CD4-positive, alpha-beta T cell treated with Interferon gamma for 1 hour (primary cell): ENCODE results near the gene HES3.
A peak's percentile ranks its signal among the peaks of the same experiment; 100 is the strongest.

ENCODE experiments used
- DNase-seq: peaks from one replicate; pipeline ENCODE4 v3.0.0-alpha.2; 2020

The HES3 gene

GRCh38 chr1:6246497-6247467 is 2.8 kb downstream of the HES3 start:
- peak; percentile 71 for DNase-seq

DNA sequence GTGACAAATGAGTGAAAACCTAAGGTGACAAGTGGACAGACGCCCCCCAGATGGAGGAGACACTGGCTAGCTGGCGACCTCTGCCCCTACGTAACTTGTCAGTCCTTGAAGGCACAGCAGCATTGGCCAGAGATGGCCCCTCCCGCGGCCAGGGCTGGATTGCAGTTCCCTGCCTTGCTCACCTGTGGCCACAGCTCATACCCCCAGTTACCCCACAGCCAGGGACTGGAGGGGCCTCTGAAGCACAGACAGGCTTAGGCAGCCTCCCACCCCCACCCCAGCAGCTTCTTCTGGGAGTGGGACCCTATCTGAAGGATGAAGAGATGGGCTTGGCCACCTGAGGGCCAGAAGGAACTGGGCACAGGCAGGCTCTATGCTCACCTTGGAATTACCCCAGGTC is 3.7 kb downstream of the HES3 start:
- DNase-seq, result no peak

- DNase-seq, result no peak
These were observed 4.3 kb downstream of the HES3 start for GRCh38 chr1:6248161-6248776.

GRCh38 chr1:6248932-6249738 is 5.2 kb downstream of the HES3 start:
- DNase-seq, result no peak

GRCh38 chr1:6249739-6250689 is 6.0 kb downstream of the HES3 start:
- no peak for DNase-seq

DNA sequence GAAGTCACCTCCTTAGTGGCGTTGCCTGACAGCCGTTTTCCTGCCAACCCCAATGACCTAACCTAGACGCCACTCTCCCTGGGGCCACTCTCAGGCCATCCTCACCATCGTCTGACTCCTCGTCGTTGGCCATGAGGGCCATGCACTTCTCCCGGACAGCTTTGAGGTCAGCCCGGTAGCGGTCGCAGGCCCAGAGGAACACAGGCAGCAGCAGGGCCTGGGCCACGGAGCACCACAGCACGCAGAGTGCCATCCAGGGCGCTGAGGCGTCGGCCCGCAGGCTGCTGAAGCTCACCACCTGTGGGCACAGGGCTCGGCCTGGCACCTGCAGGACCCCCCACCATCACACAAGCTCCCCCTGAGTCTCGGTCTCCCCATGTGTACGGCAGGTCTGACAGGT is 7.3 kb downstream of the HES3 start:
- no peak for DNase-seq

DNA sequence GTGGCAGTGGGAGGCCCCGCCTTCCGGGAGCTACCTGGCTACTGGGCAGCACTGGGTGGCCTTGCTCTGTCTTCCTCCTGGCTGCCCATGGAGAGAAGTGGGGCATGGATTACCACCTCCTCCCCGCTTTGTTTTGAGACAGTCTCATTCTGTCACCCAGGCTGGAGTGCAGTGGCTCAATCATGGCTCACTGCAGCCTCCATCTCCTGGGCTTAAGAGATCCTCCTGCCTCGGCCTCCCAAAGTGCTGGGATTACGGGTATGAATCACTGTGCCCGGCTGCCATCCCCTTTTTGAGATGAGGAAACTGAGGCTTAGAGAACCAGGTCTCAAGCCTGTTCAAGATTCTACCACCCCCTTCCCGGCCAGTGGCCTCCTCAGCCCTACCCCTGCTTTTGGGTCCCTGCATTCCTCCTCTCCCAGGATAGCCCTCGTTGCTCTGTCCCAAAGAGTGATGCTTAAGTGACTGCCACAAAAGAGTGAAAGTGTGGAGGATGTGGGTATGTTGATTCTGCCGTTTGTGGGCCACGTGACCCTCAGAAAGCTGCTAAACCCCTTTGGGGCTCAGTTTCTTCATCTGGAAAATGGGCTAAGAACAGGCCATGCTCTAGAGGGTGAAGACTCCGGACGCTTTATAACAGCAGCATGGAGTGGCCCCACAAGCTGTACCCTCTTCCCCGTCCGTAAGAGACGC is 7.8 kb downstream of the HES3 start:
- no peak for DNase-seq

DNA sequence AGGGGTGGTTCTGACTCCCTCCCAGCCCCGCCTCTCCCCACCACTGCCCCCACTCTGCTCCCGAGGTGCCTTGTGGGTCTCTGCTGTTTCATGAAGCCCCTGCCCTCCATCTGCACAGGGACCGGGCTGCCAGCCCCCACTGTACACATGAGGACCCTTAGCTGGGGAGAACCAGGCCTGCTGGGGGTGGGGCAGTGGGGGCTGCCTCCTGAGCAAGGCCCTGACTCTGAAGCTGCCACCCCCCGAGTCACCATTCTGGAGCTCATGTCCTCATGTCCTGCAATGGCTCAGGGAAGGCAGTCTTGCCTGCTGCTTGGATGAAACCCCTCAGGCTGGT is 8.4 kb downstream of the HES3 start:
- DNase-seq, result no peak

DNA sequence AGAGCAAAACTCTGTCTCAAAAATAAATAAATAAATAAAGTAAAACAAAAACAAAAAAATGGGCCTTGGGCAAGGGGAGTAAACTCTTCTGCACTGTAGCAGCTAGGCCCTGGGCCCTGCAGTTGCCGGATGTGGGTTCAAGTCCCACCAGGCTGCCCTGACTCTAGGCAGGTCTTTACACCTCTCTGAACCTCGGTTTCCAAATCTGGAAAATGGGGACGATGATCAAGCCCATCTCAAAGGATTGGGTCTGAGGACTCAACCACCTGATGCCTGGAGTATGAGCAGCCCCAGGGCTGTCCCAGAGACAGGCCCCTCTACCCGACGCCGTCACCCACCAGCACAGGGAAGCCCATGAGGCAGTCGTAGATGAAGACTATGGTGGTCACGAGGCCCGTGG is 9.4 kb downstream of the HES3 start:
- no peak for DNase-seq

DNA sequence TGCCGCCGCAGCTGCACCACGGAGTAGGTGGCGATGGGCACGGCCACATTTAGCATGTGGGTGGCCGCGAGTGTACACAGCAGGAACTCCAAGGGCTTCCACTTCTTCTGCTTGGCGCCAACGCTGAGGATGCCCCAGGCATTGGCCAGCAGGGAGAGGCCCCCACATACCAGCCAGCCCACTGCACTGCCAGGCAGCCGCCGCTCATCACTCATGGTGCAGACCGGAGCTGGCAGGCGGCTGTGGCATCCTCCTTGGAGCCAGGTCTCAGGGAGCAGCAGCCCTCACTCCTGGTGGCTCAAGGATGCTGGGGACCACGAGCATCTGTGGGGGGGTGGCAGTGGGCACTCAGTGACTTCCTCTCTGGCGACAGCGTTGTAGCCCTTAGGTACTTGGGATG is 10.7 kb downstream of the HES3 start:
- no peak for DNase-seq

- DNase-seq, result no peak
These were observed 12.7 kb downstream of the HES3 start for GRCh38 chr1:6256645-6257044.

GRCh38 chr1:6257541-6258069 is 13.6 kb downstream of the HES3 start:
- DNase-seq, result no peak

DNA sequence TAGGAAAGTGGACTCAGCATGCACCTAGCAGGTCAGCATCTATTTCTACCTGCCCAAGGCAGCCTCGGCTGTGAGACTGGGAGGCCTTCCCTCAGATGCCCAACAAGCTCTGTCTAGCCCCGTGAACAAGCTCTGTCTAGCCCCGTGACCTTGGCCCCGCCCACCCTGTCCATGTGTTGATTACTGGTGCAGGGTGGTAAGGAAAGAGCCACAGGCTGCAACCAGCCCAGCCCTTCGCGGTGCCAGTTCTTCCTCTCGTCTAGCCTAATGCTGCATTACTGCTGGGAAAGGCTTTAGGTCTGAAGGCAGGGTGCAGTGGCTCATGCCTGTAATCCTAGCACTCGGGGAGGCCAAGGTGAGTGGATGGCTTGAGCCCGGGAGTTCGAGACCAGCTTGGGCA is 14.7 kb downstream of the HES3 start:
- DNase-seq, result no peak

- DNase-seq, result peak; percentile 81
These were observed 15.7 kb downstream of the HES3 start for GRCh38 chr1:6259491-6260362.

GRCh38 chr1:6260433-6260934 is 16.5 kb downstream of the HES3 start:
- DNase-seq, result no peak

GRCh38 chr1:6260961-6261614 is 17.1 kb downstream of the HES3 start, which contains the start of gene GPR153:
Gene GPR153 (minus strand): TSS chr1:6261098. CDS start chr1:6254905, 6,193 bp downstream.
- peak; percentile 17 for DNase-seq

DNA sequence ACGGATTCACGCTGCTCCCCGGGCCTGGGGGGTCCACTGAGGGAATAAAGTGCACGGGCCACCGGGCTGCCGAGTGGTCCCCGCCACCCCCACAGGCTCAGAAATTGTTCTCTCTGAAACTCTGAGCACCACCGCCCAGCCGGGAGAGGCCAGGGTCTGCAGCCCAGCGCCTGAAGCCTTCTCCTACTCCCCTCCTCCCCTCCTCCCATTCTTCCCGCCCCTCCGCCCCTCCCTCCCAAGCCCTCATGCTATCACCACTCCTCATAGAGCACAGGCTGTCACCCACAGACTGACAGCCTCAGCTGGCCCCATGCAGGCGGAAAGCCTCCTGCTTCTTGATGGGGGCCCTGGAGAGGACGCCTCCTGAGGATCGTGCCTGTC is 17.6 kb downstream of the HES3 start:
- no peak for DNase-seq

DNA sequence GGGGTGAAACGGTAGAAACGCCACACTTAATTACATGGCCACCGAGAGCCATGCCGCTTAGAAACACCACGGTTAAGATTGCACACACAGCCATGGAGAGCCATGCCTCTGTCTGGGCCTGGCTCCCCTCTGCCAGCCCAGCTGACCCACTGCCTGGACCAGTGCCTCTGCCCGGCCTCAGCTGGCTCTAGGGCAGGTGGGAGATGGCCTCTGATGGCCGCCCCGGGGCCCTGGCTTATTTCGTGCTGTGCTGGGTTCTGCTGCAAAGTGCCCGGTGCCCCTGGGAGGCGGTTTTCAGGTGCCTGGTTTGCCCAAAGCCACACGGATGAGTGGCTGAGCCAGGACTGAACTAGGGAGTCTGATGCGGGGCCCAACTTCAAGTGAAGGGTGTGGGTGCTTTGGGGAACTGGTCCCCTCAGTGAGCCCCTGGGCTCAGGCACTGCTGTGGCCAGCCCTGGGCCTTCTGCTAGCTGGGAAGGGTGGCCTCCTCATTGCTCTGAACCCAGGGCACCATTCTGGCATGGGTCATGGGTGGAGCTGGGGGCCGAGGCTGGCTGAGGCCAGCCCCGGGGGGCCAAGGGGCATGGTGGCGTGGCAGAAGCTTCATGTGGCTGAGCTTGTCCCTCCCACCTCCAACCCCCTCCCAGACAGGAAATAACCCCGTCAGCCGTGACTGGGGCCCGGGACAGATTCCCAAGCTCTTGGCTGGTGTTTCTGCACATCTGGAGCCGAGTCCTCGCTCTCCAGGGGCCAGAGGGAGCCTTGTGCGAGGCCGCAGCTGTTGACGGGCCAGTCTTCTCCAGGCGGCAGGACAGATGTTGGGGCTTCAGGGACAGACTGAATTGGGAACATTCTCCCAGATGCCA is 18.8 kb downstream of the HES3 start:
- no peak for DNase-seq

DNA sequence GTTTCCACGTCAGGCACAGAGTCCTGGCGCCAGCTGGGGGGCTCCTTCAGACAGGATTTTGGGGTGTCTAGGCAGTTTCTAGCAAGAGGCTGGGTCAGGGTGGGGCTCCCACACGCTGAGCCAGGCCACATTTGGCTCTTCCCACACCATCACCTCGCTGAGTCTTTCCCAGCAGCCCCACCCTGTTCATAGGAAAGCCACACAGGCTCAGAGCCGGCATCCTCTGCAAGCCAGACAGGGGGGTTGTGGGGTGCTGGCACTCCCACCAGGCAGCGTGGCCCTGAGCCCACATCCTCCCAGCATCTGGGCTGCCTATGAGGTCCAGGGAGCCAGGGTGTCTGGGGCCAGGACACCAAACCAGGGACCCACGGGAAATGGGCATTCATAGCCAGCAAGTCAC is 19.7 kb downstream of the HES3 start:
- no peak for DNase-seq
